Measurements from ENCODE around the gene CCL17.

The CCL17 gene

DNA sequence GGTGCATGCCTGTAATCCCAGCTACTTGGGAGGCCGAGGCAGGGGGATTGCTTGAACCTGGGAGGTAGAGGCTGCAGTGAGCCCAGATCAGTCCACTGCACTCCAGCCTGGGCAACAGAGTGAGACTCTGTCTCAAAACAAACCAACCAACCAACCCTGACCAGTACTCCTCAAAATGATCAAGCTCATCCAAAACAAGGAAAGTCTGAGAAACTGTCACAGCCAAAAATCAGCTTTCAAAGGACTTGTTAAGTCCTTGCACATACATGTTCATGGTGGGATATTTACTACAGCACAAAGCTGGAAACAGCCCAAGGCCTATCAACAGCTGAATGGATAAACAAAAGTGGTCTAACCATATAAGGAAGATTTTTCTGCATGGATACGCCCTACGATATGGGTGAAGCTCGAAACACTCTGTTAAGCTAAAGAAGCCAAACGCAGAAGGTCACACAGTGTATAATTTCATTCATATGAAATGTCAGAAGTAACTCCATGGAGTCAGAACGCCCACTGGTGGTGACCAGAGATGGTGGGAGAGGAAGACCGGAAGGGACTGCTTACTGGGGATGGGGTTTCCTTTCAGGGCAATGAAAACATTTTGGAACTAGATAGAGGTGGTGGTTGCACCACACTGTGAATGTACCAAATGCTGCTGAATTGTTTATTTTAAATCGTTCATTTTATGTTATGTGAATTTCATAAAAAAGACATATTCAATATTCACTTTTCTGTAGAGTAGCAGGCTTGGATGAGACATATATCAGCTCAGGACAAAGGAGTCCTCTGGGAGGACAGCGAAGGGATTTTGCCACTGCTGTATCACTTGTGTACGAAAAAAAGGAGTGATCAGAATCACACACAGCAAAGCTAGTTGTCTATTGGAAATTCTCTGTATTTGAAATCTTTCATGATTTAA, 17.7 kb downstream of the CCL17 start:
- Histone ChIP-seq H3K4me3 (ENCODE audit: low read depth, low read length) (no peak overlapping the region), H3K27me3 (ENCODE audit: control insufficient read depth, insufficient read depth, low read length) (no peaks in the 10 kb centered on the region), H3K27ac (ENCODE audit: low read depth, low read length) (no peak overlapping the region), H3K4me1 (ENCODE audit: control insufficient read depth, insufficient read depth, low read length) (no peaks in the 10 kb centered on the region), H3K9ac (ENCODE audit: low read depth, low read length) (no peak overlapping the region), H3K9me3 (ENCODE audit: control insufficient read depth, insufficient read depth, low read length) (no peaks in the 10 kb centered on the region), H3K36me3 (ENCODE audit: control insufficient read depth, insufficient read depth, low read length) (0 out of 2 replicates have a peak, but pooled peaks cover 3% of the 10 kb centered on the region)

- Histone ChIP-seq H3K9ac (ENCODE audit: low read depth, low read length) (no peak overlapping the region), H3K36me3 (ENCODE audit: control insufficient read depth, insufficient read depth, low read length) (peaks cover 12% of the 10 kb centered on the region), H3K4me1 (ENCODE audit: control insufficient read depth, insufficient read depth, low read length) (no peaks in the 10 kb centered on the region), H3K9me3 (ENCODE audit: control insufficient read depth, insufficient read depth, low read length) (no peaks in the 10 kb centered on the region), H3K27ac (ENCODE audit: low read depth, low read length) (no peak overlapping the region), H3K27me3 (ENCODE audit: control insufficient read depth, insufficient read depth, low read length) (no peaks in the 10 kb centered on the region), H3K4me3 (ENCODE audit: low read depth, low read length) (no peak overlapping the region)
Observed at GRCh38 chr16:57423152-57423551, 18.6 kb downstream of the CCL17 start.

DNA sequence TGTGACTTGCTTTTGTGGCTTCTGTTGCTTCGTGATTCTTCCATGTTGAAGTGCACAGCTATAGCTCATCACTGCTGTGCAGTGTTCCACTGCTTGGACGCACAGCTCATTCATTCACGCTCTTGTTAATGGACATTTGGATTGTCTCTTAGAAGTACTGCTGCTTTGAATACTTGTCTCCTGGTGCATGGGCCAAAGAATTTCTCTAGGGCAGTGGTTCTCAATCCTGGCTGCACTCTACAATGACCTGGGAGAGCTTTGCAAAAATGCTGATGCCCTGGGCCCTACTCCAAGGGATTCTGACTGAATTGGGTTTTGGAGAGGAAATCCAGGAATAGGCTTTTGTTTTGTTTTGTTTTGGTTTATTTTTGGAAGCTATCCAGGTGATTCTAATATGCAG, 20.0 kb downstream of the CCL17 start:
- Histone ChIP-seq H3K4me1 (ENCODE audit: control insufficient read depth, insufficient read depth, low read length) (no peaks in the 10 kb centered on the region), H3K36me3 (ENCODE audit: control insufficient read depth, insufficient read depth, low read length) (peaks cover 24% of the 10 kb centered on the region), H3K9me3 (ENCODE audit: control insufficient read depth, insufficient read depth, low read length) (no peaks in the 10 kb centered on the region), H3K9ac (ENCODE audit: low read depth, low read length) (no peak overlapping the region), H3K27ac (ENCODE audit: low read depth, low read length) (no peak overlapping the region), H3K27me3 (ENCODE audit: control insufficient read depth, insufficient read depth, low read length) (no peaks in the 10 kb centered on the region), H3K4me3 (ENCODE audit: low read depth, low read length) (no peak overlapping the region)

- H3K27ac ChIP-seq (ENCODE audit: low read depth, low read length), result no peak overlapping the region
- H3K4me1 ChIP-seq (ENCODE audit: control insufficient read depth, insufficient read depth, low read length), result no peaks in the 10 kb centered on the region
- H3K36me3 ChIP-seq (ENCODE audit: control insufficient read depth, insufficient read depth, low read length), result peaks cover 40% of the 10 kb centered on the region
Observed at GRCh38 chr16:57426356-57426755, 21.8 kb downstream of the CCL17 start.

DNA sequence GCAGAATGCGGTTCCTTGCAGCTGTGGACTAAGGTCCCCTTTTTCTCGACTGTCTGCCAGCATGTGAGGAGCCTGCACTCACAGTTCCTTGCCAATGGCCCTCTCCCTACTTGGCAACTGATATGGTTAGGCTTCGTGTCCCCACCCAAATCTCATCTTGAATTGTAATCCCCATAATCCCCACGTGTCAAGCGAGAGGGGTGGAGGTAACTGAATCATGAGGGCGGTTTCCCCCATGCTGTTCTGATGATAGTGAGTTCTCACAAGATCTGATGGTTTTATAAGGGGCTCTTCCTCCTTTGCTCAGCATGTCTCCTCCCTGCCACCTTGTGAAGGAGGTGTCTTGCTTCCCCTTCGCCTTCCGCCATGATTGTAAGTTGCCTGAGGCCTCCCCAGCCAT, 22.7 kb downstream of the CCL17 start:
- no peak overlapping the region for H3K9ac ChIP-seq (ENCODE audit: low read depth, low read length)
- no peaks in the 10 kb centered on the region for H3K27me3 ChIP-seq (ENCODE audit: control insufficient read depth, insufficient read depth, low read length)
- H3K27ac ChIP-seq (ENCODE audit: low read depth, low read length), result no peak overlapping the region
- no peaks in the 10 kb centered on the region for H3K9me3 ChIP-seq (ENCODE audit: control insufficient read depth, insufficient read depth, low read length)
- H3K4me3 ChIP-seq (ENCODE audit: low read depth, low read length), result no peak overlapping the region
- no peaks in the 10 kb centered on the region for H3K4me1 ChIP-seq (ENCODE audit: control insufficient read depth, insufficient read depth, low read length)
- peaks cover 50% of the 10 kb centered on the region for H3K36me3 ChIP-seq (ENCODE audit: control insufficient read depth, insufficient read depth, low read length)

More at GRCh38 chr16:57426356-57426755, 21.8 kb downstream of the CCL17 start:
- H3K4me3 ChIP-seq (ENCODE audit: low read depth, low read length), result no peak overlapping the region
- no peaks in the 10 kb centered on the region for H3K27me3 ChIP-seq (ENCODE audit: control insufficient read depth, insufficient read depth, low read length)
- H3K9ac ChIP-seq (ENCODE audit: low read depth, low read length), result no peak overlapping the region
- H3K9me3 ChIP-seq (ENCODE audit: control insufficient read depth, insufficient read depth, low read length), result no peaks in the 10 kb centered on the region

GRCh38 chr16:57427824-57428223, 23.3 kb downstream of the CCL17 start:
- Histone ChIP-seq H3K4me3 (ENCODE audit: low read depth, low read length) (no peak overlapping the region), H3K27me3 (ENCODE audit: control insufficient read depth, insufficient read depth, low read length) (no peaks in the 10 kb centered on the region), H3K36me3 (ENCODE audit: control insufficient read depth, insufficient read depth, low read length) (peaks cover 55% of the 10 kb centered on the region), H3K27ac (ENCODE audit: low read depth, low read length) (no peak overlapping the region), H3K4me1 (ENCODE audit: control insufficient read depth, insufficient read depth, low read length) (no peaks in the 10 kb centered on the region), H3K9ac (ENCODE audit: low read depth, low read length) (no peak overlapping the region), H3K9me3 (ENCODE audit: control insufficient read depth, insufficient read depth, low read length) (no peaks in the 10 kb centered on the region)

DNA sequence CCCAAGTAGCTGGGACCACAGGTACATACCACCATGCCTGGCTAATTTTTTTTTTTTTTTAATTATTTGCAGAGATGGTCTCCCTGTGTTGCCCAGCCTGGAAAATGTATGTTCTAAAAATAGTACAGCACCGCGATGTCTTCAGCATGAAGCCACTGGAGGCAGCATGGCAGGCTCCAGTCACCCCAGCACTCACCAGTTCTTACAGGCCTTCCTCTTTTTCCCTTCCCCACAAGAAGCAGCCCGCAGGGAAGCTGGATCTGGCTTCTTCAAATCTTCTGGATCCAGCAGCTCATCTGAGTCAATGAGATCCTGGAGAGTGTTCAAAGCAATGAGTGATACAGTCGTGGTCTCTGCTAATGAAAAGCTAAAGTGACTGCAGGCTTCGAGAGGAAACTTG, 26.4 kb downstream of the CCL17 start:
- no peaks in the 10 kb centered on the region for H3K4me1 ChIP-seq (ENCODE audit: control insufficient read depth, insufficient read depth, low read length)
- no peak overlapping the region for H3K4me3 ChIP-seq (ENCODE audit: low read depth, low read length)
- H3K27ac ChIP-seq (ENCODE audit: low read depth, low read length), result no peak overlapping the region
- peaks cover 85% of the 10 kb centered on the region for H3K36me3 ChIP-seq (ENCODE audit: control insufficient read depth, insufficient read depth, low read length)
- H3K9ac ChIP-seq (ENCODE audit: low read depth, low read length), result no peak overlapping the region
- H3K9me3 ChIP-seq (ENCODE audit: control insufficient read depth, insufficient read depth, low read length), result no peaks in the 10 kb centered on the region
- no peaks in the 10 kb centered on the region for H3K27me3 ChIP-seq (ENCODE audit: control insufficient read depth, insufficient read depth, low read length)

- Histone ChIP-seq H3K9me3 (ENCODE audit: control insufficient read depth, insufficient read depth, low read length) (no peaks in the 10 kb centered on the region), H3K36me3 (ENCODE audit: control insufficient read depth, insufficient read depth, low read length) (peaks cover 92% of the 10 kb centered on the region), H3K27ac (ENCODE audit: low read depth, low read length) (no peak overlapping the region), H3K4me3 (ENCODE audit: low read depth, low read length) (no peak overlapping the region), H3K9ac (ENCODE audit: low read depth, low read length) (no peak overlapping the region), H3K4me1 (ENCODE audit: control insufficient read depth, insufficient read depth, low read length) (no peaks in the 10 kb centered on the region), H3K27me3 (ENCODE audit: control insufficient read depth, insufficient read depth, low read length) (no peaks in the 10 kb centered on the region)
Observed at GRCh38 chr16:57432505-57432904, 27.9 kb downstream of the CCL17 start.

DNA sequence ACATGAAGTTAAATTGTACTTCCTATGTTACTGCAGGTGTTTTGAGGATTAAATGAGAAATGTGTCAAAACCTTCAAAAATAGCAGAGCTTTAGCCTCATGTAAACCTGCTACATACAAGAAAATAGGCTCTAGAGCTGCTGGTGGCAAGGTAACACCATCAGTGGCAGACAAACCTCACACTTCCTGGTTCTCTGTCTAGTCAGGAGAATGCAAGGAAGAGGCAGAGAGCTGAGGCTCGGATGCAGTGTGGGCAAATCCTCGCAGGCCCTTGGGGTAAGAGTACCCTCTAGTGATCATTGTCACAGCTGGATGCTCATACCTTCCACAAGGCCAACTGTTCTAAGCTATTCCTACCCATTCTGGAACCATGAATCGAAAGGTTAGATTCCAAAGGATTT, 28.4 kb downstream of the CCL17 start:
- H3K9me3 ChIP-seq (ENCODE audit: control insufficient read depth, insufficient read depth, low read length), result no peaks in the 10 kb centered on the region
- H3K36me3 ChIP-seq (ENCODE audit: control insufficient read depth, insufficient read depth, low read length), result peaks cover 91% of the 10 kb centered on the region
- no peak overlapping the region for H3K27ac ChIP-seq (ENCODE audit: low read depth, low read length)
- no peak overlapping the region for H3K9ac ChIP-seq (ENCODE audit: low read depth, low read length)
- no peaks in the 10 kb centered on the region for H3K27me3 ChIP-seq (ENCODE audit: control insufficient read depth, insufficient read depth, low read length)
- no peak overlapping the region for H3K4me3 ChIP-seq (ENCODE audit: low read depth, low read length)
- H3K4me1 ChIP-seq (ENCODE audit: control insufficient read depth, insufficient read depth, low read length), result no peaks in the 10 kb centered on the region

DNA sequence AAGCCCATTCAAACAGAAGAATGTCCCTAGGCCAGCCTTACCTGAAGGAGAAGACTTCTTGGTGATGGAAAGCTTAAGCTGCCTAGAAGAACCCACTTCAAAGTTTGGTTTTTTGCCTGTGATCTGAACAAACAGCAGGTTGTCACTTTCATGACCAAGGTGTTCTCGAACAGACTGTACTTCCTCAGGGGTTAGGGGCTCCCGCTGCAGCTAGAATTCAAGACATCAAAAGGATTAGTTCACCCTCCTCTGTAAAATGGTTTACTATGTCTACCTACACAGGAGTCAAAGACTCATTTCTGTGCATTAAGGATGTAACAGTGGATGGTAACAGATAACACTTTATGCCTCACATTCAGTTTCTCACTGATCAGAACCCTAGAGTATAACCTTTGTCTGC, 29.4 kb downstream of the CCL17 start:
- H3K4me1 ChIP-seq (ENCODE audit: control insufficient read depth, insufficient read depth, low read length), result no peaks in the 10 kb centered on the region
- peaks cover 91% of the 10 kb centered on the region for H3K36me3 ChIP-seq (ENCODE audit: control insufficient read depth, insufficient read depth, low read length)
- H3K9ac ChIP-seq (ENCODE audit: low read depth, low read length), result no peak overlapping the region
- H3K9me3 ChIP-seq (ENCODE audit: control insufficient read depth, insufficient read depth, low read length), result no peaks in the 10 kb centered on the region
- no peaks in the 10 kb centered on the region for H3K27me3 ChIP-seq (ENCODE audit: control insufficient read depth, insufficient read depth, low read length)
- H3K4me3 ChIP-seq (ENCODE audit: low read depth, low read length), result no peak overlapping the region
- no peak overlapping the region for H3K27ac ChIP-seq (ENCODE audit: low read depth, low read length)

DNA sequence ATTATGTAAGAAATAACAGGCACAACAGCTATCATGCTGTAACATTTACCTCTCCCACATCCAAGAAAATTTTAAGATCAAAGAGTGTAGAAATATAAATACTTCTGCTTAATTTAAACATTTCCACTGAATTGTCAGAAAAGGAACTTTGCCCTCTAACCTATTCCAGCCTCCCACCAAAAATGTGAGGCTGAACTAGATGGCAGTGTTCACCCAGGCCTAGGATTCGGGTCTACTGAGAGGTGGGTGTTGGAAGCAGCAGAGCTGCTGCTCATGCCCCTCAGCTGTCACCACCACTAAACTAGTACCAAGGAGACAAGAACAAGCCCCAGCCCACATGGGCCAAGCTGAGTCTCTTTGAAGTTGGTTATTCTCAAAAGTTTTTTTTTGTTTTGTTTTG, 31.3 kb downstream of the CCL17 start:
- no peak overlapping the region for H3K27ac ChIP-seq (ENCODE audit: low read depth, low read length)
- H3K27me3 ChIP-seq (ENCODE audit: control insufficient read depth, insufficient read depth, low read length), result no peaks in the 10 kb centered on the region
- peaks cover 89% of the 10 kb centered on the region for H3K36me3 ChIP-seq (ENCODE audit: control insufficient read depth, insufficient read depth, low read length)
- peaks cover 5% of the 10 kb centered on the region; the same call in 1 of the 2 replicates for H3K9me3 ChIP-seq (ENCODE audit: control insufficient read depth, insufficient read depth, low read length)
- no peak overlapping the region for H3K9ac ChIP-seq (ENCODE audit: low read depth, low read length)
- H3K4me1 ChIP-seq (ENCODE audit: control insufficient read depth, insufficient read depth, low read length), result no peaks in the 10 kb centered on the region
- no peak overlapping the region for H3K4me3 ChIP-seq (ENCODE audit: low read depth, low read length)
